Lower leg skin (tissue), 3 donors: ENCODE measurements around the gene PTCHD1.

Experiments
- CTCF ChIP-seq, 3 donors: fragments of 450-650 bp; IDR thresholded peaks; one replicate each; pipeline ENCODE4 v1.5.1; 2016; ENCODE audit warnings: antibody characterized with exemption in 3 of 3, mild to moderate bottlenecking in 3 of 3, moderate library complexity in 2 of 3
- POLR2A ChIP-seq, 2 donors: fragments of 450-650 bp; IDR thresholded peaks; one replicate each; pipeline ENCODE4 v1.6.1; 2016 to 2017; ENCODE audit warnings: antibody characterized with exemption in 2 of 2, mild to moderate bottlenecking in 1 of 2, moderate library complexity in 1 of 2

DNA sequence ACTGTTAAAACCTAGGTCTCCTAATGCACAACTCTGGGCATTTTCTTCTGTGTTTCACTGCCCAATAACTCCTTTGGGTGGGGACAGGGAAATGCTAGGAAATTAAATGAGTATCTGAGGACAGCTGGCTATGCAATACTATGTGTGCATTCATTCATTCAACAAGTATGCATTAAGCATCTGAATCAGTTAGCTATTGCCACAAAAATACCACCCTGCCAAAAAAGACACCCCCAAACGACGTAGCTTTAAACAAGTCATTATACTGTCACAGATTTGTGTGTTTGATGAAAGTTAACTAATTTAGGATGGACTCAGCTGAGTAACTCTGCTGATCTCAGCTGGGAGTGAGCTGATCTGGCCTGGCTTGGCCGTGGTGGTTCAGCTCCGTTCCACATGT, 29.8 kb upstream of the PTCHD1 start:
- TF ChIP-seq CTCF (IDR thresholded peaks at IDR 0.05) (no peak), POLR2A (IDR thresholded peaks at IDR 0.05) (no peak)
